ENCODE results near the gene FGD4.

FGD4 gene

DNA sequence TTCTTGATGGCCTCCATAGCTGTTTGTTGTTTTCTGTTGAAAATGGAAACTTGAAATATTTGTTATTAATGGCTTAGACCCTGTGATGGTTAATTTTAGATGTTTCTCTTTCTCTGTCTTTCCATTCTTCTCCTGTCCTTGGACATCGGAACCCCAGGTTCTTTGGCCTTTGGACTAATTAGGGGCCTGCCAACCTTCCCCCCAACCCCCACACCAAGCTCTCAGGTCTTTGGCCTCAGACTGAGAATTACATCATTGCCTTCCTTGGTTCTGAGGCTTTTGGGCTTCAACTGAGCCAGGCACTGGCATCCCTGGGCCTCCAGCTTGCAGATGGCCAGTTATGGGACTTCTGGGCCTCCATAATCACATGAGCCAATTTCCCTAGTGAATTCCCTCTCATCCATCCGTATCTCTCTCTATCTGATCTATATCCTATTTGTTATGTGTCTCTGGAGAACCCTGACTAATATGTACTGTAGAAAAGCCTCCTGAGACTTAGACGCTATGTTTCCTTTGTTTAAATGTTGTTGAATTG is 71.6 kb downstream of the FGD4 start:
- H3K4me1 ChIP-seq (ENCODE audit: control insufficient read depth, insufficient read depth, low read length), result no peaks in the 10 kb centered on the region
- WGBS (ENCODE audit: insufficient coverage, insufficient read length), result no CpG with 5 or more reads among the region's 3 CpGs
- H3K4me3 ChIP-seq (ENCODE audit: low read length), result no peak overlapping the region
- no peaks in the 10 kb centered on the region for H3K27me3 ChIP-seq (ENCODE audit: control insufficient read depth, insufficient read depth, low read length)
- no peaks in the 10 kb centered on the region for H3K36me3 ChIP-seq (ENCODE audit: control insufficient read depth, insufficient read depth, low read length)
- no peak overlapping the region for H3K27ac ChIP-seq (ENCODE audit: low read length)
- no peaks in the 10 kb centered on the region for H3K9me3 ChIP-seq (ENCODE audit: control insufficient read depth, insufficient read depth, low read length)
- DNase-seq (ENCODE audit: low read depth, low spot score), result no peak

DNA sequence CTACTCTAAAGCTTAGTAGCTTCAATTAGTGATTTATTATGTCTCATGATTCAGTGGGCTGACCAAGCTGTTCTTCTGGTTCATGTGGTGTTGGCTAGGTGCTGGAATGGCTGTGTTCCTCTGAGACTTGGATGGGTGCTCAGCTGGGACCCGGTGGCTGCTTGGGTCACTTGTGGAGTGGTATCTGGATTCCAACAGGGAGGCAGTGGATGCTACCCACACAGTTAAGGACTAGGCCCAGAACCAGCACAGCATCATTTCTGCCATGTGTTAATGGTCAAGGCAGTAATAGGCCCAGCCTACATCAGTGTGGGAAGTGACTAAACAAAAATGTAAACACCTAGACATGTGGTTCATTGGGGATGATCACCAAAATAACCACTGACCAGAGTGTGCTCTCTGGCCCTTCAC is 72.2 kb downstream of the FGD4 start:
- no peak overlapping the region for H3K27ac ChIP-seq (ENCODE audit: low read length)
- H3K4me3 ChIP-seq (ENCODE audit: low read length), result no peak overlapping the region
- no peaks in the 10 kb centered on the region for H3K36me3 ChIP-seq (ENCODE audit: control insufficient read depth, insufficient read depth, low read length)
- H3K27me3 ChIP-seq (ENCODE audit: control insufficient read depth, insufficient read depth, low read length), result no peaks in the 10 kb centered on the region
- no CpG with 5 or more reads among the region's 1 CpG for WGBS (ENCODE audit: insufficient coverage, insufficient read length)
- H3K9me3 ChIP-seq (ENCODE audit: control insufficient read depth, insufficient read depth, low read length), result no peaks in the 10 kb centered on the region
- no peaks in the 10 kb centered on the region for H3K4me1 ChIP-seq (ENCODE audit: control insufficient read depth, insufficient read depth, low read length)
- no peak for DNase-seq (ENCODE audit: low read depth, low spot score)

GRCh38 chr12:32475724-32476123 is 76.4 kb downstream of the FGD4 start:
- DNase-seq (ENCODE audit: low read depth, low spot score), result no peak
- Histone ChIP-seq H3K27ac (ENCODE audit: low read length) (no peak overlapping the region), H3K4me3 (ENCODE audit: low read length) (no peak overlapping the region), H3K36me3 (ENCODE audit: control insufficient read depth, insufficient read depth, low read length) (no peaks in the 10 kb centered on the region; the same call in 1 of the 2 replicates), H3K4me1 (ENCODE audit: control insufficient read depth, insufficient read depth, low read length) (no peaks in the 10 kb centered on the region), H3K9me3 (ENCODE audit: control insufficient read depth, insufficient read depth, low read length) (no peaks in the 10 kb centered on the region), H3K27me3 (ENCODE audit: control insufficient read depth, insufficient read depth, low read length) (no peaks in the 10 kb centered on the region)
- WGBS (ENCODE audit: insufficient coverage, insufficient read length), result no CpG with 5 or more reads among the region's 1 CpG

DNA sequence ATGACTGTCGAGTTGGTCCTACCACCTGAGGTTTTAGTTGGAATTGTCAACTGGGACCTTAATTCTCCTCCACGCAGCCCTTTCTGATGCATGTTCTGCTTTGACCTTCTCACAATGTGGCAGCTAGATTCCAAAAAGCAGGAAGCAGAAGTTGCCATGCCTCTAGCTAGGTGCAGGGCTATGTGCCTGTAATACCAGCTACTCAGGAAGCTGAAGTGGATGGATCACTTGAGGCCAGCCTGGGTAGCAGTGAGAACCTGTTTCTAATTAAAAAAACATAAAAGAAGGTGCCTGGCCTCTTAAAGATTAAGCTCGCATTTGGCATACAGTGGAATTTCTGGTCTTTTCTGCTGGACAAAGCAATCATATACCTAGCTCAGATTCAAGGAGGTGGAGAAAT is 77.1 kb downstream of the FGD4 start:
- H3K4me3 ChIP-seq (ENCODE audit: low read length), result no peak overlapping the region
- no peaks in the 10 kb centered on the region; the same call in 1 of the 2 replicates for H3K36me3 ChIP-seq (ENCODE audit: control insufficient read depth, insufficient read depth, low read length)
- no CpG with 5 or more reads among the region's 3 CpGs for WGBS (ENCODE audit: insufficient coverage, insufficient read length)
- H3K4me1 ChIP-seq (ENCODE audit: control insufficient read depth, insufficient read depth, low read length), result no peaks in the 10 kb centered on the region
- no peak overlapping the region for H3K27ac ChIP-seq (ENCODE audit: low read length)
- H3K9me3 ChIP-seq (ENCODE audit: control insufficient read depth, insufficient read depth, low read length), result no peaks in the 10 kb centered on the region
- no peaks in the 10 kb centered on the region for H3K27me3 ChIP-seq (ENCODE audit: control insufficient read depth, insufficient read depth, low read length)
- no peak for DNase-seq (ENCODE audit: low read depth, low spot score)

DNA sequence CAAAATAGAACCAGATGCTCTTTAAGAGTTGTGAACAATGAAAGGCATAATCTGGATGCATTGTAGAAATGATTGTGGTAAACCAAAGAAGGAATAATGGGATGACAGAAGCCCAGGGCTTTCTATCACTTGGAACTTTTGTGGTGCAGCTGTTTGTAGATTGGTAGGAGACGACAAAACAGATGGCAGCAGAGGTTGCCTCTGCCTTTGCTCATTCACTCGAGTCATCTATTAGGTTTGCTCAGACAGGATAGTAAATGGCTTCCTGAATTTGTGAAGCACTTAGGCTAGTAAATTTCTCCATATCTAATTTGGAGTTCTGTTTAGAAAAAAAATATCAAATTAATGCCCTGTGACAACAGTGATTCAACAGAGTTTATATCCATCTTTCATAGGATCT is 78.4 kb downstream of the FGD4 start:
- H3K27me3 ChIP-seq (ENCODE audit: control insufficient read depth, insufficient read depth, low read length), result no peaks in the 10 kb centered on the region
- no peak for DNase-seq (ENCODE audit: low read depth, low spot score)
- no peaks in the 10 kb centered on the region for H3K4me1 ChIP-seq (ENCODE audit: control insufficient read depth, insufficient read depth, low read length)
- WGBS (ENCODE audit: insufficient coverage, insufficient read length), result no CpG with 5 or more reads among the region's 2 CpGs
- no peaks in the 10 kb centered on the region; the same call in 1 of the 2 replicates for H3K36me3 ChIP-seq (ENCODE audit: control insufficient read depth, insufficient read depth, low read length)
- H3K27ac ChIP-seq (ENCODE audit: low read length), result no peak overlapping the region
- H3K9me3 ChIP-seq (ENCODE audit: control insufficient read depth, insufficient read depth, low read length), result no peaks in the 10 kb centered on the region
- no peak overlapping the region for H3K4me3 ChIP-seq (ENCODE audit: low read length)

- no peaks in the 10 kb centered on the region for H3K4me1 ChIP-seq (ENCODE audit: control insufficient read depth, insufficient read depth, low read length)
- H3K4me3 ChIP-seq (ENCODE audit: low read length), result no peak overlapping the region
- H3K27ac ChIP-seq (ENCODE audit: low read length), result no peak overlapping the region
- no CpG with 5 or more reads among the region's 7 CpGs for WGBS (ENCODE audit: insufficient coverage, insufficient read length)
- no peak for DNase-seq (ENCODE audit: low read depth, low spot score)
- no peaks in the 10 kb centered on the region for H3K9me3 ChIP-seq (ENCODE audit: control insufficient read depth, insufficient read depth, low read length)
- no peaks in the 10 kb centered on the region for H3K27me3 ChIP-seq (ENCODE audit: control insufficient read depth, insufficient read depth, low read length)
- H3K36me3 ChIP-seq (ENCODE audit: control insufficient read depth, insufficient read depth, low read length), result no peaks in the 10 kb centered on the region; the same call in 1 of the 2 replicates
Measured at GRCh38 chr12:32478166-32478565, 78.8 kb downstream of the FGD4 start.

GRCh38 chr12:32478858-32479725 is 79.7 kb downstream of the FGD4 start:
- no peaks in the 10 kb centered on the region; the same call in 1 of the 2 replicates for H3K36me3 ChIP-seq (ENCODE audit: control insufficient read depth, insufficient read depth, low read length)
- no peak overlapping the region for H3K27ac ChIP-seq (ENCODE audit: low read length)
- no peaks in the 10 kb centered on the region for H3K4me1 ChIP-seq (ENCODE audit: control insufficient read depth, insufficient read depth, low read length)
- no CpG with 5 or more reads among the region's 5 CpGs for WGBS (ENCODE audit: insufficient coverage, insufficient read length)
- no peaks in the 10 kb centered on the region for H3K9me3 ChIP-seq (ENCODE audit: control insufficient read depth, insufficient read depth, low read length)
- no peak overlapping the region for H3K4me3 ChIP-seq (ENCODE audit: low read length)
- DNase-seq (ENCODE audit: low read depth, low spot score), result no peak
- H3K27me3 ChIP-seq (ENCODE audit: control insufficient read depth, insufficient read depth, low read length), result no peaks in the 10 kb centered on the region

DNA sequence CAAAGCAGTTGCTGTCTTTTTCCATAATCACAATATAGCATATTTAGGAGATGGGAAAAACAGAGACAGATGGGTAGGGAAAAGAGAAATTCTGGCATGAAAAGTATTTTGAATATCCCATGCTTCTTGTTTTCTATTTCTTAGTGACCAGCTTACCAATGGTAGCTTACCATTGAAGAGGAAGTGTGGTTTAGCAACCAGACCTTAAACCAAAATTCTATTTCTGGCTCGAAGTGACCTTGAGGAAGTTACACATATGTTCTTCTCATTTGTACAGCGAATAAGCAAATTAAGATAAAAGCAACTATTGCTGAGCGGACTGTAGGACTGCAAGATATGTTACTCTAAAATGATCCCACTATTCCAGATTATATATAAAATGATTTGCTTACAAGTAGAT is 82.9 kb downstream of the FGD4 start:
- Histone ChIP-seq H3K27me3 (ENCODE audit: control insufficient read depth, insufficient read depth, low read length) (no peaks in the 10 kb centered on the region), H3K4me3 (ENCODE audit: low read length) (no peak overlapping the region), H3K4me1 (ENCODE audit: control insufficient read depth, insufficient read depth, low read length) (no peaks in the 10 kb centered on the region), H3K27ac (ENCODE audit: low read length) (no peak overlapping the region), H3K9me3 (ENCODE audit: control insufficient read depth, insufficient read depth, low read length) (no peaks in the 10 kb centered on the region), H3K36me3 (ENCODE audit: control insufficient read depth, insufficient read depth, low read length) (no peaks in the 10 kb centered on the region; the same call in 1 of the 2 replicates)
- no peak for DNase-seq (ENCODE audit: low read depth, low spot score)
- no CpG with 5 or more reads among the region's 3 CpGs for WGBS (ENCODE audit: insufficient coverage, insufficient read length)

DNA sequence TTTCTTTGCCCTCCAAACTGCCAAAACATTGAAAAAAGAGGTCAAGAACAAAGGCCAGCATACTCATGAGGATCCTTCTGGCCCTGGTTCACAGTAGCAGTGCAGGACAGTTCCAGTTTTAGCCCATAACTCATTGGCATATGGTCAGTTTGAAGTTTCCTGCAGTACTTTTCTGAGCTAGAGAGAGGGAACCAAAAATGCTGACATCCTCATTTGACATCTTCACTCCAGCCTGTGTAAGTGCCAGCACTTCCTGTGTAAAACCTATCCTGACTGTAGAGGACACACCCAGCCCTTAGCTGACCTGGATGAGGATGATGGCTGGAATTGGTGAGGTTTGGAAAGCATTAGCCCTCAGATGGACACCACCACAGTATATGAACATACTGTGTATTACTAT is 84.1 kb downstream of the FGD4 start:
- H3K36me3 ChIP-seq (ENCODE audit: control insufficient read depth, insufficient read depth, low read length), result no peaks in the 10 kb centered on the region; the same call in 1 of the 2 replicates
- no peaks in the 10 kb centered on the region for H3K4me1 ChIP-seq (ENCODE audit: control insufficient read depth, insufficient read depth, low read length)
- no peaks in the 10 kb centered on the region for H3K9me3 ChIP-seq (ENCODE audit: control insufficient read depth, insufficient read depth, low read length)
- H3K27ac ChIP-seq (ENCODE audit: low read length), result no peak overlapping the region
- no peak for DNase-seq (ENCODE audit: low read depth, low spot score)
- H3K27me3 ChIP-seq (ENCODE audit: control insufficient read depth, insufficient read depth, low read length), result no peaks in the 10 kb centered on the region
- H3K4me3 ChIP-seq (ENCODE audit: low read length), result no peak overlapping the region

GRCh38 chr12:32483993-32484392 is 84.6 kb downstream of the FGD4 start:
- Histone ChIP-seq H3K36me3 (ENCODE audit: control insufficient read depth, insufficient read depth, low read length) (no peaks in the 10 kb centered on the region), H3K4me3 (ENCODE audit: low read length) (no peak overlapping the region), H3K27ac (ENCODE audit: low read length) (no peak overlapping the region), H3K4me1 (ENCODE audit: control insufficient read depth, insufficient read depth, low read length) (no peaks in the 10 kb centered on the region), H3K27me3 (ENCODE audit: control insufficient read depth, insufficient read depth, low read length) (no peaks in the 10 kb centered on the region), H3K9me3 (ENCODE audit: control insufficient read depth, insufficient read depth, low read length) (no peaks in the 10 kb centered on the region)
- no CpG with 5 or more reads among the region's 1 CpG for WGBS (ENCODE audit: insufficient coverage, insufficient read length)
- DNase-seq (ENCODE audit: low read depth, low spot score), result no peak

DNA sequence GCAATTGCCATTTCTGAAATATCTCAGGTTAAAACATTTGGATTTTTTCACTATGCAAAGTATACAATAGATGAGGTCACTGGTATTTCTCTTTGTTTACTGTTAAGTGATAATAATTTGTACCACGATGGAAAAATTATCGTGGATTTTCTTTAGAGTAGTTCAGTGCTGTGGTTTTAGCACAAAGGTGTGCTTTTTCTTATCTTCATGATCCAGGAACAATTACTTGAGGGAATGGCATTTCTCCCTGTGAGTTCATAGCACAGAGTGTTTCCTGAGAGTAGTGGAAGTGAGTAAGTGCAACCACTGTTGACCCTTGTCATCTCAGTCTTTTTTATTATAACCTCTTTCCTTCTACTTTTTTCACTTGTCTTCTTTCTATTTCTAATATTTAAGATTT is 86.8 kb downstream of the FGD4 start:
- DNase-seq (ENCODE audit: low read depth, low spot score), result no peak
- Histone ChIP-seq H3K4me1 (ENCODE audit: control insufficient read depth, insufficient read depth, low read length) (no peaks in the 10 kb centered on the region), H3K27ac (ENCODE audit: low read length) (no peak overlapping the region), H3K9me3 (ENCODE audit: control insufficient read depth, insufficient read depth, low read length) (no peaks in the 10 kb centered on the region), H3K36me3 (ENCODE audit: control insufficient read depth, insufficient read depth, low read length) (no peaks in the 10 kb centered on the region), H3K27me3 (ENCODE audit: control insufficient read depth, insufficient read depth, low read length) (no peaks in the 10 kb centered on the region), H3K4me3 (ENCODE audit: low read length) (no peak overlapping the region)
- WGBS (ENCODE audit: insufficient coverage, insufficient read length), result no CpG with 5 or more reads among the region's 2 CpGs
